GM19324 (cell line): ENCODE data around the gene MPHOSPH9.
A peak's percentile ranks its signal among the peaks of the same experiment; 100 is the strongest.
"Not testable (repeated sequence)": the region's sequence is repeated elsewhere in the genome, so short reads cannot be mapped to it uniquely, and the experiment has no call there.

Experiments
- ATAC-seq: cut with Tn5 transposase; IDR thresholded peaks from one replicate; pipeline ENCODE4 v1.9.1; 2021; ENCODE audit warnings: mild to moderate bottlenecking, moderate library complexity; ENCODE audit not compliant: unreplicated experiment, low FRiP score

Gene MPHOSPH9

GRCh38 chr12:123261196-123261595 lies 28.3 kb upstream of the MPHOSPH9 start:
- ATAC-seq = no peak

GRCh38 chr12:123260081-123260480 lies 27.1 kb upstream of the MPHOSPH9 start:
- ATAC-seq = no peak

DNA sequence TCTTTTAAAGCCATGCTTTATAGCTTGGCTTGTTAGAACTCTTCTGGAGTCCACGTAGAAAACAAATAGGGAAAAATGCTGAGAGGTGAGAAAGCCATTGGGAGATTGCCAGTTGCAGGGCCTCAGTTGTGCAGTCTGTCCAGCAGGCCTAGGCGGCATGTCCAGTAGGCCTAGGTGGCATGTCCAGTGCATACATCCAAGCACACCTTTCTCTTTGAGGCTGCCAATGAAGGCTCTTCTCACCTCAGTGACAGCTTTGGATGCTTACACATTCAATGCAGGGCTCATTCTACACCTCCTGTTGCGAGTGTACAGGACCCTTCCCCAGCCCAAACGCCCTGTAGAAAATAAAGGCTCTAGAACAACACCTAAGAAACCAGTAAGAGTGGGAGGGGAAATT lies 25.7 kb upstream of the MPHOSPH9 start:
- no peak for ATAC-seq

- no peak for ATAC-seq
Measured at GRCh38 chr12:123254853-123255446, 22.0 kb upstream of the MPHOSPH9 start.

- no peak for ATAC-seq
Measured at GRCh38 chr12:123253641-123254459, 20.9 kb upstream of the MPHOSPH9 start.

GRCh38 chr12:123252365-123252764 lies 19.4 kb upstream of the MPHOSPH9 start:
- not testable (repeated sequence) for ATAC-seq

DNA sequence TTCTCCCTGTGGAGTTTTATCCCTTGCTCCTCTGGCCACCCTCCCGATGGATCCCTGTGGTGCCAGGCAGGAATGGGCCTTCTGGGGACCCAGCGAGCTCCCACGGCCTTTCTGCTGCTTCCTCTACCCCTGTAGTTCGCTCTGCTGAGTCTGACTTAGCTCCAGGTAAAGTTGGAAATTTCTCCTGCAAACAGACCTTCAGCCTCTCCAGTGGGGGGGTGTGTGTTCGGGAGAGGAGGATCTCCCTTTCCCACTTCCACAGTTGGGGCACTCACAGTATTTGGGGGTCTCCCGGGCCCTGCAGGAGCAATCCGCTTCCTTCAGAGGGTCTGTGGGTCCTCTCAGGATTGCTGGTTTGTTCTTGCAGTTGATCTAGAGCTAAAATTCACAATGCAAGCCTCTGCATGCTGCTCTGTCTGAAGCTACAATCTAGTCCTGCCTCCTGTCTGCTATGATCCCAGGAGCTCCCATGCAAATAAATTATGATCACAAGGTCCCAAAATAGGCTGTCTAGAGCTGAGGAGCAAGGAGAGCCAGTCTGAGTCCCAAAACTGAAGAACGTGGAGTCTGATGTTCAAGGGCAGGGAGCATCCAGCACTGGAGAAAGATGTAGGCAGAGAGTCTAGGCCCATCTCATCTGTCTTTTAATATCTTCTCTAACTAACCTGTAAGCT lies 18.6 kb upstream of the MPHOSPH9 start:
- no peak for ATAC-seq

- ATAC-seq = no peak
Measured at GRCh38 chr12:123250471-123251383, 17.8 kb upstream of the MPHOSPH9 start.

- not testable (repeated sequence) for ATAC-seq
Measured at GRCh38 chr12:123248996-123249741, 16.2 kb upstream of the MPHOSPH9 start.

DNA sequence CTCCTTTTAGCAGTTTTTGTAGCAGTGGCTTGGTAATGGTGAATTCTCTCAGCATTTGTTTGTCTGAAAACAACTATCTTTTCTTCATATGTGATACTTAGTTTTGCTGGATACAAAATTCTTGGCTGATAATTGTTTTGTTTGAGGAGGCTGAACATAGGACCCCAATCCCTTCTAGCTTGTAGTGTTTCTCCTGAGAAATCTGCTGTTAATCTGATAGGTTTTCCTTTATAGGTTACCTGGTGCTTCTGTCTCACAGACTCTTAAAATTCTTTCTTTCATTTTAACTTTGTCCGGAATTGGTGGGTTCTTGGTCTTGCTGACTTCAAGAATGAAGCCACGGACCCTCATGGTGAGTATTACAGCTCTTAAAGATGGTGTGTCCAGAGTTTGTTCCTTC lies 15.2 kb upstream of the MPHOSPH9 start:
- not testable (repeated sequence) for ATAC-seq

DNA sequence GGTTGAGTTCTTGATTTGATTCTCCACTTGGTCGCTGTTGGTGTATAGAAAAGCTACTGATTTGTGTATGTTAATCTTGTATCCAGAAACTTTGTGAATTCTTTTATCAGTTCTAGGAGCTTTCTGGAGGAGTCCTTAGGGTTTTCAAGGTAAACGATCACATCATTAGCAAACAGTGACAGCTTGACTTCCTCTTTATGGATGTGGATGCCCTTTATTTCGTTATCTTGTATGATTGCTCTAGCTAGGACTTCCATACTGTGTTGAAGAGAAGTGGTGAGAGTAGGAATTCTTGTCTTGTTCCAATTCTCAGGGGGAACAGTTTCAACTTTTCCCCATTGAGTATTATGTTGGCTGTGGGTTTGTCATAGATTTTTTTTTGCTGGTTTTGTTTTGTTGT lies 12.7 kb upstream of the MPHOSPH9 start:
- no peak for ATAC-seq

DNA sequence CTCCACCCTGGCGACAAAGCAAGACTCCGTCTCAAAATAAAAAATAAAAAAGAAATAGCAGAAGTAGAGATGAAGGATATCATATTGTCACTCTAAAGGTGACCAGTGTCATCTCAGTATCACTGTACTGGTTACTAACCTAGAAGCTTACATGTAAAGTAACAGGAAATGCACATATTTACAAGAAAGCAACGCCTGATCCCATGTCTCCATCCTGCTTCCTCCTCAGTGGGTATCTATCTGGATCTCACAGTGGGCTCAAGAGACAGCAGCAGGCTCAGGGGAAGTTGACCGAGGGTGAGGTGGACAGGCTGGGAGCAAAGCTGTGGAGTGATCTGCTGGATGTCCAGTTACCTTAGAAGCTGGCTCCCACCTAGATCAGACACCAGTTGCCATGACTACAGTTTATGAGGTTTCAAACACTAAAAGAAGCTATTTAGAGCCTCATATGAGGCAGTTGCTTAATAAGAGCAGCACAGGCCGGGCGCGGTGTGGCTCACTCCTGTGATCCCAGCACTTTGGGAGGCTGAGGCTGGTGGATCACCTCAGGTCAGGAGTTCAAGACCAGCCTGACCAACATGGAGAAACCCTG lies 10.8 kb upstream of the MPHOSPH9 start:
- ATAC-seq = no peak

- no peak for ATAC-seq
Measured at GRCh38 chr12:123242116-123242904, 9.4 kb upstream of the MPHOSPH9 start.

DNA sequence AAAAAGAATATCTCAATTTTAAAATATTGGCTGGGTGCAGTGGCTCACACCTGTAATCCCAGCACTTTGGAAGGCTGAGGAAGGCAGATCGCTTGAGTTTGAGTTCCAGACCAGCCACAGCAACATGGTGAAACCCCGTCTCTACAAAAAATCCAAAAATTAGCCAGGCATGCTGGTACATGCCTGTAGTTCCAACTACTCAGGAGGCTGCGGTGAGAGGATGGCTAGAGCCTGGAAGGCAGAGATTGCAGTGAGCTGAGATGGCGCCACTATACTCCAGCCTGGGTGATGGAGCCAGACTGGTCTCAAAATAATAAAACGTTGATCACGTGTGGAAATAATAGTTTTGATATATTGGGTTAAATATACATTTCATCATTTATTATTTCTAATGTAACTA lies 6.0 kb upstream of the MPHOSPH9 start:
- ATAC-seq = no peak

- no peak for ATAC-seq
Measured at GRCh38 chr12:123238330-123238682, 5.4 kb upstream of the MPHOSPH9 start.

- no peak for ATAC-seq
Measured at GRCh38 chr12:123237646-123238329, 4.8 kb upstream of the MPHOSPH9 start.

DNA sequence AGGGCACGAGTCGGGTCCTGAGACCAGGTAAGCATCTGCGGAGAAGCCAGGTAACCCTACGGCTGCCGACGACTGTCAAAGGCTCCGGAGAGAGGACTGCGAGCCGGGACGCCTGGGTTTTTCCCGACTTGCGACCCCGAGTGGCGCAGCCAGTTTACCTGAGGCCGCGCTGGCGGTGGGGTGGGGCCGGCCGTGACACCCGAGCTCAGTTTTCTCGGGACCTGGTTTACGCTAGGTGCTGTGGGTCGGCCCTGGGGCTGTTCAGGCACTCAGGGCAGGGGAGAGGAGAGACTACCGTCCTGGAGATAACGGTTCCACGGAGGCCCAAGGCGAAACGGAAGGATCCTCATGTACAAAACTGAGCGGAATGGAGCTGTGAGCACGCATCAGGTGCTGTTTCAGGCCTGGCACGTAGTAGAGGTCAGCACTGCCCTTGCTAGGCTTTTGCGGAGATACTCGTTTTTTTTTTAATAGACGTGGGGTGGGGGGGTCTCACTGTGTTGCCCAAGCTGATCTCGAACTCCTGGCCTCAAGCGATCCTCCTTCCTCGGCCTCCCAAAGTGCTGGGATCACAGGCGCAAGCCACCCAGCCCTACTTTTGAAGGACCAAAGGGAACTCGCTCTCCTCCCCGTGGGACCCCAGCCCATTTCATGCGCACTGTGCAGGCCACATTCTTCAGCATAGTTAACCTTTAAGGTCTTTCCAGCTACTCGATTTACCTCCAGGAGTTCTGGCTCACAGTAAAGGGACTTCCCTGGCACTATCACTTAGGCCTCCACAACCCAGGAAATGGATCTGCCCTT lies 766 bp upstream of the MPHOSPH9 start:
- ATAC-seq = peak; percentile 10

- no peak for ATAC-seq
Measured at GRCh38 chr12:123232472-123232806, 502 bp downstream of the MPHOSPH9 start.
